GM19463 (cell line): ENCODE results near the gene RTN1.

ENCODE experiments used
- ATAC-seq: cut with Tn5 transposase; IDR thresholded peaks from one replicate; pipeline ENCODE4 v1.9.1; 2021; ENCODE audit warnings: mild to moderate bottlenecking, moderate library complexity; ENCODE audit not compliant: unreplicated experiment

RTN1 gene

DNA sequence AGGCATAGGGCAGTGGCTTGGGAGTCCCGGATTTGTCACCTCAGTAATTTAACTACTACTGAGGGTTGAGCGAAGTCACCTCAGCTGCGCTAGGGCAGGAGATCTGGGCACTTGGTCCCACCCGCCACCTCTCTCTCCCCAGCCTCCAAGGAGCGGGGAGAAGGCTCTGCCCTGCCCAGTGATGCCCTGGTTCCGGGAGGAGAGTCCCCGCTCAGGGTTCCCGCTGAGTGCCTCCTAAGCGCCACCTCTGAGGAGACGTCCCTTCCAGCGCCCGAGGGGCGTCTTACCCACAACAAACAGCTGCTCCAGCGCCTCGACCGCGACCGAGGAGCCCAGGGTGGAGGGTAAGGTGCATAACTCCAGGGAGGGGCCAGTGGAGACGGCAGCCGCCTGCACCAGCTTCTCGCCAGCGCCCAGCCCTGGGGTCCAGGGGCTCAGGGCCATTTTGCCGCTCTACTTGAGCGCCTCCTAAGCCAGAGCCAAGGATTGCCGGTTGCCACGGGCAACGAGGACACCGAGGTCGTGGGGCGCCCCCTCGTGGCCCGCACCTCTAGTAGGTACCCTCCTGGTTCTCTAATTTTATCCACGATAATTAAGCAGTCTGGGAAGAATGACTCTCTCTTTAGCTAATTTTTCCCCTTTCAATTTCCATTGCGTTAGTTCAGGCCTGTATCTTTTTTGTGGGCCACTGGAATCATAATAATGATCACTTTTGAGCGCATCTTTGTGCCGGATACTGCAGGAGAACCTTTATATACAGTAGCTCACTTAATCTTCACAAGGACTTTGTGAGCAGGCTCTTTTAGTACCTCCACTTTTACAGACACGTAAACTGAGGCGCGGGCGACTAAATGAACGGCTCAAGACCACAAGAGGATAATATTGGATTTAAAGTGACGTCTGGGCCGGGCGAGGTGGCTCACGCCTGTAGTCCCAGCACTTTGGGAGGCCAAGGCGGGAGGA, 294.0 kb downstream of the RTN1 start, which contains the start of gene CCDC175:
CCDC175 (minus strand) TSS at position 481 of the 963 bp plus-strand sequence; CDS start at position 444, 37 bp downstream.
- ATAC-seq, result peak; percentile 99

DNA sequence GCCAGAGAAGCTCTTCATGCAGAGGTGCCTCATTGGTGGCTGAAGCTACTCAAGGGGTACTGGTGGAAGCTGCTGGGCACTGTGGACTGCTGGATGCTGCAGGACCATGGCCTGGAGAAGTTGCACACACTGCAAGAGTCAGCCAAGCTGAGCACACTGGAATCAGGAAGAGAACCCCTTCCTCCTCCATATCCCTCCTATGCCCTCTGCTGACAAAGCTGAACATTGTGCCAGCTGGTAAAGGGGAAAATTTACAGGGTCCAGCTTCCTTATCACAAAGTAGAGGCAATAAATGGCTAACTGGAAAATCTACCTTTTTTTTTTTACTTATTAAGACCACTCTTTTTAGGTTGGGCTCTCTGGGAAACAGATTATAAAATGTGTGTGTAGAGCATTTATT, 300.5 kb downstream of the RTN1 start:
- no peak for ATAC-seq

DNA sequence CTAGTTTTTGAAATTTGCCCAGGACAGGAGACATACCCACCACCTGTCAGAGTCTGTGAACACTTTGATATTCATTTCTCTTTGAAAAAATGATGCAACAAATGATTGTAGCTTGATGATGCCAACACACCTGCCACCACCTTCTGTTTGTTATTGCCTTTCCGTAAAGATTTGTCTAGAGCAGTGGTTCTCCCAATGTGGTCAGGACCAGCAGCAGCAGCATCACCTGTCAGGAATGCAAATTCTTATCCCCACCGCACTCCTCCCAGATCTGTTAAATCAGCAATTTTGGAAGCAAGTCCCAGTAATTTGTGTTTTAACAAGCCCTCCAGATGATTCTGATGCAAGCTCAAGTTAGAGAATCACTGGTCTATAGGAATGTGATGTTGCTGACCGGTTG, 303.9 kb downstream of the RTN1 start:
- no peak for ATAC-seq

DNA sequence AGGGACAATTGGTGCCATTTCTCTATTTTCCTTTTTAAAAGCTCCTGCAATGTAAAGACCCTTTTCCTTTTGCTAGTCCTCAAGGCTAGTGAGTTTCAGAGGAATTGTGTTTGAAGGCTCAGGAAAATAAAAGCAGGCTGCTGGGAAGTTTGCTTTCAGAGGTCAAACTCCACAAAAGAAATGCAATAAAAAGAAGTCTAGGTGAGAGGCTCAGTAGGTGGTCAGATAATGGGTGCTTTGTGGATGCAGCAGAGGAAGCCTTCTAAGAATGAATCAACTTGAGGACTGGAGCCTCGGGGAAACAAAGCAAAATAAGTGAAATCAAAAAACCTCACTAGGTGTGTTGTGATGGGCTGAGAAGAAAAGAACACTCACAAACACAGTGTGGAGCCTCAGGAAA, 304.3 kb downstream of the RTN1 start:
- no peak for ATAC-seq

GRCh38 chr14:59565087-59565486, 305.5 kb downstream of the RTN1 start:
- ATAC-seq, result no peak

- no peak for ATAC-seq
These were observed 306.2 kb downstream of the RTN1 start for GRCh38 chr14:59564366-59564765.

- no peak for ATAC-seq
These were observed 323.3 kb downstream of the RTN1 start for GRCh38 chr14:59547310-59547709.
